Pons (tissue), 1 donor: ENCODE measurements around the gene DPP9.
"Not testable (repeated sequence)": the region's sequence is repeated elsewhere in the genome, so short reads cannot be mapped to it uniquely, and the experiment has no call there.

Experiments used
- DNase-seq: peaks from one replicate; pipeline ENCODE4 v3.0.0-alpha.2; 2016; ENCODE audit warnings: low spot score

The DPP9 gene

GRCh38 chr19:4740092-4740491 is 16.4 kb upstream of the DPP9 start:
- DNase-seq = no peak

GRCh38 chr19:4738734-4739133 is 15.1 kb upstream of the DPP9 start:
- no peak for DNase-seq

GRCh38 chr19:4737955-4738600 is 14.4 kb upstream of the DPP9 start:
- DNase-seq = no peak

- DNase-seq = no peak
These were observed 10.2 kb upstream of the DPP9 start for GRCh38 chr19:4733755-4734345.

GRCh38 chr19:4732680-4733114 is 9.1 kb upstream of the DPP9 start:
- DNase-seq = peak; percentile 59

- DNase-seq = no peak
These were observed 7.1 kb upstream of the DPP9 start for GRCh38 chr19:4730740-4731171.

GRCh38 chr19:4728871-4729270 is 5.2 kb upstream of the DPP9 start:
- no peak for DNase-seq

GRCh38 chr19:4722671-4723594 is 709 bp downstream of the DPP9 start:
- DNase-seq = peak; percentile 24

- no peak for DNase-seq
These were observed 2.4 kb downstream of the DPP9 start for GRCh38 chr19:4721196-4721595.

- no peak for DNase-seq
These were observed 3.5 kb downstream of the DPP9 start for GRCh38 chr19:4720037-4720700.

GRCh38 chr19:4719499-4719866 is 4.2 kb downstream of the DPP9 start:
- DNase-seq = no peak

GRCh38 chr19:4717966-4718701 is 5.5 kb downstream of the DPP9 start:
- no peak for DNase-seq

GRCh38 chr19:4717191-4717965 is 6.3 kb downstream of the DPP9 start:
- no peak for DNase-seq

GRCh38 chr19:4715529-4716221 is 8.0 kb downstream of the DPP9 start:
- no peak for DNase-seq

GRCh38 chr19:4715178-4715528 is 8.5 kb downstream of the DPP9 start:
- not testable (repeated sequence) for DNase-seq

- DNase-seq = no peak
These were observed 9.6 kb downstream of the DPP9 start for GRCh38 chr19:4714016-4714415.

- no peak for DNase-seq
These were observed 10.2 kb downstream of the DPP9 start for GRCh38 chr19:4713384-4713951.

GRCh38 chr19:4712771-4713170 is 10.9 kb downstream of the DPP9 start:
- DNase-seq = no peak

GRCh38 chr19:4711211-4711610 is 12.4 kb downstream of the DPP9 start:
- DNase-seq = no peak

GRCh38 chr19:4710281-4710600 is 13.4 kb downstream of the DPP9 start:
- DNase-seq = no peak
